ENCODE results near the gene GPR87.

DNA sequence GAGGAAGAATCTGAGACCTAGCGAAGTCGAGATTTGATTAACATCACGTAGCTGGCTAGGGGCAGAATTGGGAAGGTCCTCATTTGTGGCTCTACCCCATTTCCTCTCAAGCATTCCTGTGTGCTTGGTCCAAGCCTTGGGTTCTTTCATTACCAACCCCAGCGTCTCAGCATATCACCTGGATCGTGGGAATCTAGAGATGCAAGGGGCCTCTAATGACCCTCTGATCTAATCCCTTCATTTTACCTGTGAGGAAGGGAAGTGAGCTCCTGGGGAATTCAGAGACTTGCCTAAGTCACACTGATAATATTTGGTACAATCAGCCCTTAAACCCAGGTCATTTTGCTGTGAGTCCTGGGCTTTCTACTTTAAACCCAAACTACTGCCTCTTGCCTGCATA is 2.0 kb downstream of the GPR87 start:
- TF ChIP-seq, protein P1, sequence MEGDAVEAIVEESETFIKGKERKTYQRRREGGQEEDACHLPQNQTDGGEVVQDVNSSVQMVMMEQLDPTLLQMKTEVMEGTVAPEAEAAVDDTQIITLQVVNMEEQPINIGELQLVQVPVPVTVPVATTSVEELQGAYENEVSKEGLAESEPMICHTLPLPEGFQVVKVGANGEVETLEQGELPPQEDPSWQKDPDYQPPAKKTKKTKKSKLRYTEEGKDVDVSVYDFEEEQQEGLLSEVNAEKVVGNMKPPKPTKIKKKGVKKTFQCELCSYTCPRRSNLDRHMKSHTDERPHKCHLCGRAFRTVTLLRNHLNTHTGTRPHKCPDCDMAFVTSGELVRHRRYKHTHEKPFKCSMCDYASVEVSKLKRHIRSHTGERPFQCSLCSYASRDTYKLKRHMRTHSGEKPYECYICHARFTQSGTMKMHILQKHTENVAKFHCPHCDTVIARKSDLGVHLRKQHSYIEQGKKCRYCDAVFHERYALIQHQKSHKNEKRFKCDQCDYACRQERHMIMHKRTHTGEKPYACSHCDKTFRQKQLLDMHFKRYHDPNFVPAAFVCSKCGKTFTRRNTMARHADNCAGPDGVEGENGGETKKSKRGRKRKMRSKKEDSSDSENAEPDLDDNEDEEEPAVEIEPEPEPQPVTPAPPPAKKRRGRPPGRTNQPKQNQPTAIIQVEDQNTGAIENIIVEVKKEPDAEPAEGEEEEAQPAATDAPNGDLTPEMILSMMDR (IDR thresholded peaks at IDR 0.05) = no peak
- TF ChIP-seq ZFX (IDR thresholded peaks at IDR 0.05; ENCODE audit: borderline replicate concordance) = no peak
